ENCODE results near the gene TOM1L2. TPM values are rescaled to one million over a fixed set of nuclear protein-coding genes. Genes with fewer than 3 reads are reported as not detected.

TOM1L2 gene
- polyA plus RNA-seq, 1 experiment = 25.5 TPM

- no peak overlapping the region for H3K4me3 ChIP-seq (ENCODE audit: low read depth, low read length)
- no peak for DNase-seq (ENCODE audit: low read depth, low spot score)
- ChIA-PET POLR2A (no interaction called here), CTCF (no interaction called here)
- H3K27me3 ChIP-seq (ENCODE audit: control insufficient read depth, insufficient read depth, low read length) = no peaks in the 10 kb centered on the region
- no peaks in the 10 kb centered on the region for H3K9me3 ChIP-seq (ENCODE audit: control insufficient read depth, insufficient read depth, low read length)
- no peak overlapping the region for H3K27ac ChIP-seq (ENCODE audit: low read depth, low read length)
- TF ChIP-seq CTCF (IDR thresholded peaks at IDR 0.05; ENCODE audit: low read depth, low read length) = no peak
Observed at GRCh38 chr17:17794382-17794781, 177.8 kb downstream of the TOM1L2 start.

Small RNAs within 50 kb of the gene (small RNA-seq; reads per million reads assigned to genes)
- gene MIR33B (ENCODE audit: insufficient read length, low read depth) (58.6 reads per million, percentile 86 among the genes with 10 or more reads in this experiment), gene MIR6777 (ENCODE audit: insufficient read length, low read depth) (not detected)

Other genes with a start within 250 kb of the TOM1L2 start
- 13.6 and 13.7 TPM in 2 replicates for gene SREBF1, start 135.4 kb downstream of the TOM1L2 start, polyA plus RNA-seq (2011; rRNA removed)
- 0.52 and 0.77 TPM in 2 replicates for gene DRC3, start 462 bp upstream of the TOM1L2 start, polyA plus RNA-seq (2011; rRNA removed)
- gene ATPAF2, start 66.8 kb upstream of the TOM1L2 start, polyA plus RNA-seq (2011; rRNA removed) = 16.6 and 16.9 TPM in 2 replicates
- gene GID4, start 67.0 kb upstream of the TOM1L2 start, polyA plus RNA-seq (2011; rRNA removed) = 6.9 and 7.6 TPM in 2 replicates
- gene DRG2, start 115.5 kb upstream of the TOM1L2 start, polyA plus RNA-seq (2011; rRNA removed) = 31.5 and 36.0 TPM in 2 replicates
- gene MYO15A, start 136.4 kb upstream of the TOM1L2 start, polyA plus RNA-seq (2011; rRNA removed) = 0.19 and 0.32 TPM in 2 replicates
- gene ALKBH5, start 211.4 kb upstream of the TOM1L2 start, polyA plus RNA-seq (2011; rRNA removed) = 57.6 and 59.9 TPM in 2 replicates

Data from AG04450 (cell line).